Measurements from ENCODE around the gene DEFB124.
"Not testable (repeated sequence)": the region's sequence is repeated elsewhere in the genome, so short reads cannot be mapped to it uniquely, and the experiment has no call there.

Gene DEFB124, protein sequence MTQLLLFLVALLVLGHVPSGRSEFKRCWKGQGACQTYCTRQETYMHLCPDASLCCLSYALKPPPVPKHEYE

DNA sequence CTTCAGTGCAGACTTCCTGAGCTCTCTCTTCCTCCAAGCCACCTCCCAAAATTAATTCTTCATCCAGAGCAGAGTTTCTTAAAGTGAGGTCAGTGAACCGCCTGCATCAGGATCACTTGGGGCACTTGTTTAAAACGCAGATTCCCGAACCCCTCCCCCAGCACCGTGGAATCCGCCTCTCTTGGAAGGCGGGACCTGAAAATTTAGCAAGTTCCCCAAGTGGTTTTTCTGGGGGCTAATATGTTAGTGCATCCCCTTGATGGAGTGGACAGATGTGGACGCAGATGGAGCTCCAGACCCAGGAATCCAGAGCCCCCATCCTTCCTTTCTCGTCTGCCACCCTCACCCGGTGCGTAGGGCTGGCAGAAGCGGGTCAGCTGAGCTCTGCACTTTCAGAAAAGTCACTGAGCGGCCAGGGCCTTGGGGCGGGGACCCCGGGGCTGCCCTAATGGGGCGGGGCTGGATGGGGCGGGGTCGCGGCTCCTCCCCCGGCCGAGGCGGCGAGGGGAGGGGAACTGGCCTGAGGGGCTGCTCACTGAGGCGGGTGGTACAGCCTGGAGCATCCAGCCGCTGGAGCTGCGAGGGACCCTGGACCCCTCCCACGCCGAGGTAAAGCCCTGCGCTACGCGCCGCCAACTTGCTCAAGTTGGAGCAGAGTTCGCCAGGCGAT is at the start of gene DEFB124, which contains the start of gene REM1:
Gene DEFB124, minus strand, starts transcription at position 370 of the 670 bp plus-strand sequence. CDS start 2,114 bp downstream, outside the sequence.
Gene REM1, plus strand, starts transcription at position 531 of the 670 bp plus-strand sequence. CDS start 1,158 bp downstream, outside the sequence.
- no peak for DNase-seq

DNA sequence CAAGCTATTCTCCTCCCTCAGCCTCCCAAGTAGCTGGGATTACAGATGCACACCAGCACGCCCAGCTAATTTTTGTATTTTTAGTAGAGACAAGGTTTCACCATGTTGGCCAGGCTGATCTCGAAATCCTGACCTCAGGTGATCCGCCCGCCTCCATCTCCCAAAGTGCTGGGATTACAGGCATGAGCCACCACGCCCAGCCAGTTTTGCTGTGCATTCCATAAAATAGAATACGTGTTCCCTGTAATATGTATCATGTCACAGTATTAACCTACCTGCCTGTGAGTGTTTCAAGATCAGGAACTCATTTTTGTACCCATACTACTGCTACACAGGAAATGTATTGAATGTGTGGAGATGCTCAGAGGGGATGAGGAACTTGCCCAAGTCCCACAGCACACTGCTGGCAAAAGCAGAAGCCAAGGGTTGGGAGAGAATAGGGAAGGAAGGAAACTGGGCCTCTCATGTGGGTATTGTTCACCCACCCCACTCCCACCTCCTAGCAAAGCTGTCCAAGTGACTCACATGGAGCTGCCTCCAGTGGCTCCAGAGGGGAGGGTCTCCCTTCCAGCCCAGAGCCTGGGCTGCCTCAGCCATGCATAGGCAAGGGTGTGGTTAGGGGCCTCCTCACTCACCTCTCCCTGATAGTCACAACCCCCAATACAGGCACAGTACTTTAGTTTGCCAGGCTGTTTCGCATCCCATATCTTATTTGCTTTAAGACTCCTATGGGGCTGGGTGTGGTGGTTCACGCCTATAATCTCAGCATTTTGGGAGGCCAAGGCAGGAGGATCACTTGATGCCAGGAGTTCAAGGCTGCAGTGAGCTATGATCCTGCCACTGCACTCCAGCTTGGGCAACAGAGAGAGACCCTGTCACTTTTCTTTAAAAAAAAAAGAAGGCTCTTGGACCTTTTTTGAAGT is 48.7 kb upstream of the DEFB124 start:
- DNase-seq, result peak; percentile 42

DNA sequence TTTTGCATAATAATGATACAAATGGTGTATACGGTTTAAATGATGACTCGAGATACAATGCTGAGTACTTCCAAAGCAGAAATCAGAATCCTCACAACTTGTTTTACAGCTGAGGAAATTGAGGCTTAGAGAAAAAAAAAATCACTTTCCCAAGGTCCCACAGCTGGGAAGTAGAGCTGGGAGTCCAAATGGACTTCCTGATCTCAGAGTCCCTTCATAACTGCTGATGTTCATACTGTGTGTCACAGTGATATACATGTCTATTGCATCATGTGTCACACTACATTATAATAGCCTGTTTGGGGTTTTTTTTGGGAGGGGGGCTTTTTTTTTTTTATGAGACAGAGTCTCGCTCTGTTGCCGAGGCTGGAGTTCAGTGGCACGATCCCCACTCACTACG is 47.8 kb upstream of the DEFB124 start:
- no peak for DNase-seq

DNA sequence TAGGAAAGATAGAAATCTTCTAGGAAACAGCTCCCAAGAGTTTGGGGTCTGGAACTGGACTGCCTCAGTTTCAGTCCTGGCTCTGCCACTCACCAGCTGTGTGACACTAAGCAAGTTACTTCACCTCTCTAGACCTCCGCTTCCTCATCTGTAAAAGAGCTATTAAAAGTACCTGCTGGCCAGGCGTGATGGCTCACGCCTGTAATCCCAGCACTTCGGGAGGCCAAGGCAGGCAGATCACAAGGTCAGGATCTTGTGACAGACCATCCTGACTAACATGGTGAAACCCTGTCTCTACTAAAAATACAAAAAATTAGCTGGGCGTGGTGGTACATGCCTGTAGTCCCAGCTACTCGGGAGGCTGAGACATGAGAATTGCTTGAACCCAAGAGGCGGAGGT is 46.3 kb upstream of the DEFB124 start:
- DNase-seq, result not testable (repeated sequence)

DNA sequence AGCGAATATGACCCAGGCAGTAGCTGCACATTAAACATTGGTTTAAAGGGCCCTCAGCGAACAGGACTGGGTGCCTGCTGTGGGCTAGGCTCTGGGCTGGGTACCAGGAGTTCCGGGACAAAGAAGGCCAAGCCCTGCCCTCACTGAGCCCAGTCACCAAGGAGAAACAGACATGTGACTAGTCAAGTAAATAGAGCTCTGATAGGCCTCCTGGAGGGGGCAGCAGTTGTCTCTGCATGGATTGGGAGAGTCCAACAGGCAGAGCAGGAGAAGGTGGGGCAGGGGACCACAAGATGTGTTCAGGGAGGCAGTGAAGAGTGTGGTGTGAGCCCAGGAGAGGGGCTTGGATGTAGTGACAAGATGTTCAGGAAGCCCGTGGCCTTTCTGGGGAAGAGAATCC is 42.4 kb upstream of the DEFB124 start:
- DNase-seq, result no peak

DNA sequence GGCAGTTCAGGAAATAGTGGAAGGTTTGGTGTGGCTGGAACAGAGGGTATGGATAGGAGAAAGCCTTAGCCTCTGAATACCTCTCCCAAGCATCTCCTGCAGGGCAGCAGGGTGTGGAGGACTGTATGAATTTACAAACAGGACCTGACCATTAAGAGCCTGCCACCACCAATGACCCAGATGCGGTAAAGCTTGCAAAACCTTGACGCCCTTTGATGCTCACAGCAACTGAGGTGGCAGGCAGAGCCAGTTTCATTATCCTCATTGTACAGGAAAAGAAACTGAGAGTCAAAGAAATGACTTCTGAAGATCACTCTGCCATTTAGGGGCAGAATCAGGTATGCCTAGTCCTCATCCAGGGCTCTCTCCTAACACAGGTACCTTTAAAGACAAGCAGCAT is 41.7 kb upstream of the DEFB124 start:
- no peak for DNase-seq

DNA sequence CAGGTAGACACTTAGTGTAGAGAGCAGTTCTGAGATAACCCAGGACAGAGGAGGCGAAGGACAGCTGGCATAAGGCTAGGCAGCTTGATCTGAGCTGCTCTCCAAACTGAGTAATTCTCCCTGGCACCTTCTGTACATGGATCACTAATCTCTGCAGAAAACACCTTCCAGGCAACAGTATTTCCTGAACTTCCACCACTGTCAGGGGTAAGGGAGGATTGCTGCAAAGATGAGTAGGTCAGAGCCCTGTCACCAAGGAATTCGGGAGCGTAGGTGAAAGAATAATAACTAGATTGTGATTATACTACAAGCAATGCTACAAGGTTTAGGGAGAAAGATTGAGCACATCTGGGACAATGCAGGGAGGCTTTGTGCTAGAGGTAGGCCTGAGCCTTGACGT is 41.2 kb upstream of the DEFB124 start:
- no peak for DNase-seq

DNA sequence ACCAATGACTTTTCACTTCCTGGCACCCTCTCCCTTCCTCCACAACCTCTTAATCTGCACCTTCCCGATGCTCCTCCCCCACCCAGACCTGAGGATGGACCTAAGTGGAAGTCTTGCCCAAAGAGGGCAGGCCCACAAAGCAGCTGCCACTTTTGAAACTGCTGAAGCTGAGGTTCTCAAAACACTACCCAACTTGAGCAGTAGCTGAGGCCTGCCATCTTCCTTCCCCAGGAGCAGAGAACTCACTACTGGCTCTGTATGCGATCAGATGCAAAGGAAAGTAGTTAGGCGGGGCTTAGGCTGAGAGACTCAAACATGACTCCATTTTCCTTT is 40.8 kb upstream of the DEFB124 start:
- no peak for DNase-seq

DNA sequence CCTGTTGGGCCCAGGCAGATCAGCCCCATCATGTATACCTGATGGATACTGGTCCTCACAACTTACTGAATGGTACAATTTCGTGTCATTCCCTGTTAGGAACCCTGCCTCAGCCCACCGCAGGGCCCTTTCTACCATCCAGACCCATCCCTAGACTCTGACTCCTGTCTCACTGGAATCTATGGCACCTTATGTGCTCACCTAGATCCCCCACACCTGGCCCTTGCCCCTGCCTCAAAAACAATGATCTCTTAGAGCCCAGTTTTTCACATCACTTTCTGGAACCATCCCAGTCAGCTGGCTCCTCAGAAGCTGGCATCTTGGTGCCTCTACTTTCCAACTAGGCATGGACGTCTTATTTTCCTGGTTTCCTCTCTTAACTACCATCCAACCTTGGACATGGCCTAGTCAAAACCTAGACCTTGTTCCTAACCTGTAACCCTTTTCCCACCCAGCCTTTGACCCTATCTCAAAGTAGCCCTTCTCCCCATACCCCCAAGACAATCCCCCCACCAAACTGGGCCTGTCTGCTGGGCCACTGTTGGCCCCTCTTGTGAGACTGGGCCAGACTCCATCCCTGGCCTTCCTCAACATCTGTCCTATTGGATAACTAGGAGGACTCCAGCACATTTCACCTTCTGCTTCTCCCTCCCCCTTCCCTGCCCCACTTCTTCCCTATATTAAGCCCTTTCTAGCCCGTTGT is 40.3 kb upstream of the DEFB124 start:
- no peak for DNase-seq

DNA sequence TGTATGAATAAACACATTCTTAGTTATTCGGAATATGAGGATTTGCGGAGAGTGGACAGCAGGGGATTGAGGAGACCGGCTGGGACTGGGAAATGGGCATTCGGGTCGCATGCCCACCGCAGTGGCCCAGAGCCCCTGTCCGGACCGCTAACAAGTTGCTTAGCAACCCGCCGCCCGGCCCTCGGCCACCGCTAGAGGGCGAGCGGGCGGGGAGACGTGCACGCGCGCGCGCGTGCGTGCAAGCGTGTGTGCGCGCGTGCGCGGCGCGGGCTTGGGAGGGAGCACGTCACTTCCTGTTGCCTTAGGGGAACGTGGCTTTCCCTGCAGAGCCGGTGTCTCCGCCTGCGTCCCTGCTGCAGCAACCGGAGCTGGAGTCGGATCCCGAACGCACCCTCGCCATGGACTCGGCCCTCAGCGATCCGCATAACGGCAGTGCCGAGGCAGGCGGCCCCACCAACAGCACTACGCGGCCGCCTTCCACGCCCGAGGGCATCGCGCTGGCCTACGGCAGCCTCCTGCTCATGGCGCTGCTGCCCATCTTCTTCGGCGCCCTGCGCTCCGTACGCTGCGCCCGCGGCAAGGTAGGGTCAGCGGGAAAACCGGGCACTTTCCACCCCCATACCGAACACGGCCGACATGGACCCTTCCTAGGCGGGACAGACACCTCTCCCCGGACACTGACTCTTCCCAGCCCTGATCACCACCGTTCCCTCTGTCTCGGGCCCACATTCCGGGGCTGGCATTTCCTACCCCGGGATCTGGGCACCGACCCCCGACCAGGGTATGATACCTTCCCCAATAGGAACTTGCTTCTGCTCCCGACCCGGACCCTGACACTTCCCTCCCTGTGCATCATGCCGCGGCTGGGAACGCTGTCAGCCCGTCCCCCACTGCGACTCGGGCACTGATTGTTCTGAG is 39.5 kb upstream of the DEFB124 start, which contains the start of gene HM13:
Gene HM13, plus strand, starts transcription at position 289 of the 918 bp plus-strand sequence. Its CDS starts 110 bp downstream, at position 399.
- DNase-seq, result peak; percentile 90

DNA sequence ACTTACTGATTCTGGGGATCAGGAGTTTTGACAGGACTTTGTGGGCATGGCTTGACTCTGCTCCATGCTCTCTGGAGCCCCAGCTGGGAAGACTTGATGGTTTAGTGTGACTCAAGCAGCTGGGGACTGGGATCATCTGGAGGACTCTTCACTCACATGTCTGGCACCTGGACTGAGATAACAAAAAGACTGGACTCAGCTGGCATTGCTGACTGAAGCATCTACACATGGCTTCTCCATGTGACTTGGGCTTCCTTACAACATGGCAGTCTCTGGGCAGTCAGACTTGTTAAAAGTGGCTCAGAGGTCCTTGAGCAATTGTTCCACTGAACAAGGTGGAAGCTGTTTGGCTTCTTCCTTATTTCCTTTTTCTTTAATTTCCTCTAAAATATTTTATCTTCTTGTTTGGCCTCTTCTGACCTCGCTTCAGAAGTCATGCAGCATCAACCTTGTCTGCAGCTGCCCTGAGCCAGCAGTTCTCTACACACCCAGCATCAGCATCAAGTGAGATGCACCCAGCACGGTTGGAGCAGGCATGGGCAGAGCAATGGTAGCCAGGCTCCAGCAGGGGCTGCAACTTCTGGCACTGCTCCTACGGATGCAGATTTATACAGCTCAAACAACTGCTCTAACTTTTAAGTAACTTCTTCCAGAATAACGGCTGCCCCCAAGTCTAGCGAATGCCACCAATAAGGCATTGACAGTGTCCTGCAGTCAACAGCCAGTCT is 33.8 kb upstream of the DEFB124 start:
- DNase-seq, result no peak

DNA sequence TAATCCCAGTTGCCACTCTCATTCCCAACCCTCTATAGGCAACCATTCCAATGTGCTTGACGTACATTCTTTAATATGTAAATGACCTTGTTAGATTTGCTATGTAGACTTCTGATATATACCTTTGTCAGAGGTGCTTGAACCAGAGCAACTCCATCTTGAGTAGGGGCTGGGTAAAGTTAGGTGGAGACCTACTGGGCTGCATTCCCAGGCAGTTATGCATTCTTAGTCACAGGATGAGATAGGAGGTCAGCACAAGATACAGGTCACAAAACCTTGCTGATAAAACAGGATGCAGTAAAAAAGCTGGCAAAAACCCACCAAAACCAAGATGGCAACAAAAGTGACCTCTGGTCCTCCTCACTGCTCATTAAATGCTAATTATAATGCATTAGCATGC is 31.0 kb upstream of the DEFB124 start:
- no peak for DNase-seq

DNA sequence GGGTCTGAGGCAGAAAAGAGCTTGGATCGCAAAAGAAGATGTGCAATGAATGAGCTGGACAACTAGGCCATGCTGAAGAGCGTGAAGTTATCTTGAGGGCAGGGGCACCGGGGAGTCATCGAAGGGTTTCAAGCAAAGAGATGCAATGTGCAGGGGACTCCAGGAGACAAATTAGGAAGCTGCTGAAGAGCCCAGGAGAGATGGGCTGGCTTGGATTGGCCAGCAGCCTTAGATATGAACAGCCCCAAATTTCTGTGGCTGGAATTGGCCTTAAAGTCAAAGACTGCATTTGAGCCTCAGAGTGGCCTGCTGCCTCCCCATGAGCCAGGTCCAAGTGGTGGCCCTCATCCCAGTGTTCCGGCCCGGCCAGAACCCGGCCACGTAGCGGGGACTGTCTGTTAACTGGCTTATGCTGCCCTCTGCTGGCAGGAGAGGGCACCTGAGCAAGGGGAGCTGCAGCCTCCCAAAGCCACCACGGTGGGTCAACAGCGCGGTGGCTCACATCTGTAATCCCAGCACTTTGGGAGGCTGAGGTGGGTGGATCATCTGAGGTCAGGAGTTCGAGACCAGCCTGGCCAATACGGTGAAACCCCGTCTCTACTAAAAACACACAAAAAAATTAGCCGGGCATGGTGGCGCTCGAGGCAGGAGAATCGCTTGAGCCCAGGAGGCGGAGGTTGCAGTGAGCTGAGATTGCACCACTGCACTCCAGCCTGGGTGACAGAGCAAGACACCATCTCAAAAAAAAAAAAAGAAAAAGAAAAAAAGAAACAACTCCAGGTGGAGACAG is 28.2 kb upstream of the DEFB124 start:
- DNase-seq, result not testable (repeated sequence)

DNA sequence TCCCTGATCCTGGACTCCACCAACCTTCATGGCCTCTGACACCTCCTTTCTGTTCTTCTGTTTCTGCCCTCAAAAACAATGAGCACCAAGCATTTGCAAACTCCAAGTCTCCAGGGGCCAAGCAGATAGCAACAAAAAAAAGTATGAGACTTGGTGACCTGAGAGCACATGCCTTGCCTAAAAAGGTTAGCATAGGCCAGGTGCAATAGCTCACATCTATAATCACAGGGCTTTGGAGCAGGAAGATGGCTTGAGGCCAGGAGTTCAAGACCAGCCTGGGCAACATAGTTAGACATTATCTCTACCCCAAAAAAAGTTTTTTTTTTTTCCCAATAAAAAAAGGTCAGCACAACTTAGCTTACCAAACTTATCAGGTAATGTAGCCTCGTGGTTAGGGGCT is 25.6 kb upstream of the DEFB124 start:
- no peak for DNase-seq

DNA sequence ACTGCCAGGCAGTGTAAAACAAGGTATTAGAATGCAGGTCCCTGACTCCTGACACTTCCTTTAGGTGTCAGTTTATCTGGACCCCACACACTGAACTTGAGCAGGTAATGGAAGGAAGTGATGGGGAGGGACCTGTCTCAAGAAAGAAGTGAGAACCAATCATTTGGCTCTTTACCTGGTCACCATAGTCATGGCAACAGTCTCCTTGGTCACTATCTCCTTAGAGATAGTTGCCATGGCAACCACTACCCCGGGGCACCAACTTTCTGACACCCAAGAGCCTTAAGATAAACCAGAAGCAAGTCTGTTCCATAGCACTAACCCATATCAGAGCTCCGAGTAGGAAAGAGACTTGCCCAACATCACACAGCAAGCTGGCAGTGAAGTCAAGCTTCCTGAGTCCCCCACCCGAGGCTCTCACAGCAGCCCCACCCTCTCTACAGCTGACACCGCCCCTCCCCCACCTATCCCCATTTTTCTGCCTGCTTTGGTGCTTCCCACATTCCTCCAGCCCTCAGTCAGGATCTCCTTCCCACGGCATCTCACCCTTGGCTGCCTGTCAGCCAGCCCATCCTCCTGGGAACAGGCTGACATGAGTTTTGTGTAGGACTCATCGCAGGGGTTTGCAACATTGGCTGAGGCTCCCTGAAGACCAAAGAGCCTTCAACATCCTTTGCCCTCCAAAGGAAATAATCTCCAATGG is 23.1 kb upstream of the DEFB124 start:
- DNase-seq, result no peak

DNA sequence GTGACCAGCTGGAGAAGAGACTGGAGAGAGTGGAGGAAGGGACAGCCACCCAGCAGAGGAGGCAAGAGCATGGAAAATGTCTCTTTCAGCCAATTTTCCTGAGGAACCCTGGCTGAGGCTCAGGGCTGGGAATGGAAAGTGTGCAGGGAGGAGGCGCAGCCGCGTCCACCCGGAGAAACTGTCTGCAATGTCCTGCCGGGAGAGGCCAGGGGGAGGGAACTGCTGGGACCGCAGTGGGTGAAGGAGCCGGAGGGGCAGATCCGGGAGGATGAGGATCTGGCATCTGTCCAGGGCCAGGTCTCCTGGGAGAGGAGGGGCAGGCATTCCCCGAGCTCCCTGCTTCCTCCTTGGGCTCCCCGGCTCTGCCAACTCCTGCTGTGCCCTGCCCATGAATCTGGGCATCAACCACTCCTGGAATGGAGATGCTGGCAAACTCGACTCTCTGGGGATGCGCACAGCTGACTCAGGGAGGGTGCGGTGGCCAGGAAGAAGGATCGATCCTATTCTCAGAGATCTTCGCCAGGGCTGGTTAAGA is 21.9 kb upstream of the DEFB124 start:
- no peak for DNase-seq

DNA sequence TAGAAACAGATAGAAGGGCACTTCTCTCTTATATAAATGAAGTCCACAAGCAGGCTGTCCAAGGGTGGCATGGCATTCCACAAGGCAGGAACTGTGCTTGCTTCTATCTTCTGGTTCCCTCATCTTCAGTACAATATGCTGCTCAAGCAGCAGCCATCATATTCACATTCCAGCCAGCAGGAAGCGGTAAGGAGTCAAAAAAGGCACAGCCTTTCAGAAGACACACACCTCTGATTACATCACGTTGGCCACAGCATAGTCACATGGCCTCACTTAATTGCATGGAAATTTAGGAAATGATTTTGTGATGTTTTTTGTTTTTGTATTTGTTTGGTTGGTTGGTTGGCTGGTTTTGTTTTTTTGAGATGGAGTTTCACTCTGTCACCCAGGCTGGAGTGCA is 19.2 kb upstream of the DEFB124 start:
- DNase-seq, result no peak

DNA sequence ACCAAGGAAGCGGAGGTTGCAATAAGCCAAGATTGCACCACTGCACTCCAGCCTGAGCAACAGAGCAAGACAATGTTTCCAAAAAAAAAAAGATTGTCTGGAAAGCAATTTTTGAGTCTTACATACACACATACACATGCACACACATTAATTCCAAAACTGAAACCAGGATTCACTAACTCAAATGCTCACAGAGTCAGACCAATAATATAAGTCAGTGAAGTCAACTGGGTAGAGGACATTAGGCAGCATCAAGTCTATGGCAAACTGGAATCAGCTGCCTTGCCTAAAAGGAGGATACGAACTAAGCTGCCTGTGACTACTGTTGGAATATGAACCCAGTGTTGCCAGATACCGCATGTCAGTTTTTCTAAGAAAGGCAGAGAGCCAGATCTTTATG is 15.8 kb upstream of the DEFB124 start:
- DNase-seq, result no peak

DNA sequence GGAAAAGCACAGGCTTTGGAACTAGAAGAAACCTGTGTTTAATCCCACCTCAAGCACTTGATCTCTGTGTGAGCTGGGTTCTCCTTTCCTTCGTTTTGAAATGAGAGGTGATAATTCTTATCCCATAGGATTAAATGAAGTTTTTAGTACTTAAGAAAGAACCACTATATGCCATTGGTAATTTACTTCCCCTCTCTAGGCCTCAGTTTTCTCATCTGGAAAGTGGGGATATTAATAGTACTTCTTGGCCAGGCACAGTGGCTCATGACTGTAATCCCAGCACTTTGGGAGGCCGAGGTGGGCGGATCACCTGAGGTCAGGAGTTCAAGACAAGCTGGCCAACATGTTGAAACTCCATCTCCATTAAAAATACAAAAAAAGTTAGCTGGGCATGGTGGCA is 14.2 kb upstream of the DEFB124 start:
- no peak for DNase-seq

DNA sequence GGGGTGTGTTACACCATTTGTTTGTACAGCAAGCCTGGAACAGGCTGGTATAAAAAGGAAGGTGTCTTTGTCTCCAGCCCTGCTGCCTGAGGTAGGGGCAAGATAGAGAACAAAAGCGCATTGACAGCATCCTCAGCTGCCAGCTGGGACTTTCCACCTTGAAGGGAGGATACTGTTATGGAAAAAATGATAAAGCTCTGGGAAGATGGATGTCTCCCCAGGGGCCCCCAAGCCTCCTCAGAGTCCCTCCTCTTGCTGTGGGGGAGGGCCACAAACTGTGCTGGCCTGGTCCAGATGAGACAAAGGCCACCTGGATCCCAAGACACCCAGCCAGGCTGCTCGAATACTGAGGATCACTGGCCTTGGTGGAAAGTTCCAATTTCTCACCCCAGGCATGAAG is 13.2 kb upstream of the DEFB124 start:
- DNase-seq, result no peak

All from KG1 (cell line).